Epithelial cell of proximal tubule (primary cell): ENCODE results near the gene YY1AP1. TPM values are rescaled to one million over a fixed set of nuclear protein-coding genes. Genes with fewer than 3 reads are reported as not detected.
A peak's percentile ranks its signal among the peaks of the same experiment; 100 is the strongest.
"Not testable (repeated sequence)": the region's sequence is repeated elsewhere in the genome, so short reads cannot be mapped to it uniquely, and the experiment has no call there.

Experiments
- DNase-seq: peaks from one replicate; pipeline ENCODE4 v3.0.0-alpha.2; 2011; ENCODE audit warnings: low read depth
- H3K4me3 ChIP-seq: 2 replicates; pipeline ENCODE4 v1.5.1; 2011; ENCODE audit warnings: low read depth, mild to moderate bottlenecking, low read length
- total RNA-seq: library from RNA; depleted of rRNA; stranded (reverse); fragments of >200 nt; gene quantifications from 2 replicates; pipeline ENCODE4 v1.2.3, GENCODE V29; 2015
- TF ChIP-seq, protein P1 (sequence below): conservative IDR thresholded peaks from 2 replicates; pipeline ENCODE4 v1.5.1; 2012; ENCODE audit warnings: low read depth, mild to moderate bottlenecking, low read length

YY1AP1 gene
- total RNA-seq, 1 donor from 2014 or later, result 30.5 TPM

DNA sequence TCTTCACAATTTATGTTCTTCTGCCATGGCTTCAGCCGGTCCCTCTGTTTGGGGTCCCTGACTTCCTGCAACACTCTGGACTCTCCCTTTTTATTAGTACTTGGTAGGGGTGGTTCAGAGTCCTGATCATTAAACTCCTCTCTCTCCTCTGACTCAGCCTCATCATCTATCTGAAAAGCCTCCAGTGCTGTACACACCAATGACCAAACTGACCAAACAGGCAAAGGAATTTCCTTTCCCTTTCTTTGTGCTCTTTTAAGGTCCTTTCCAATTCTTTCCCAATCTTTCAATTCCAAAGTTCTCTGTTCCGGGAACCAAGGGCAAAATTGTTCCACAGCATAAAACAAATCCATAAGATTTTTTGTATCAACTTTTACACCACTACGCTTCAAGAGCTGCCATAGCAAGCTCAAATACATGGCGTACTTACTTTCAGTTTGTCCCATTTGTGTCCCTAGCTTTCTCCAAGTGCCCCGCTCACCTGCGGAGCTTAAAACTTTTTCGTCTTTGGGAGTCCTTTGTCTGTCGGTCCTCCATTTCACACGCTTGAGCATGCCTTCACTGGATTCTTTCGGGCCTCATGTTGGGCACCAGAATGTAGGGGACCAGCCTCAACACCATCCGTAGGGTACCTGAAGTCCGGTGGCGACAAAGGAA lies 9.9 kb upstream of the YY1AP1 start:
- TF ChIP-seq, protein P1, sequence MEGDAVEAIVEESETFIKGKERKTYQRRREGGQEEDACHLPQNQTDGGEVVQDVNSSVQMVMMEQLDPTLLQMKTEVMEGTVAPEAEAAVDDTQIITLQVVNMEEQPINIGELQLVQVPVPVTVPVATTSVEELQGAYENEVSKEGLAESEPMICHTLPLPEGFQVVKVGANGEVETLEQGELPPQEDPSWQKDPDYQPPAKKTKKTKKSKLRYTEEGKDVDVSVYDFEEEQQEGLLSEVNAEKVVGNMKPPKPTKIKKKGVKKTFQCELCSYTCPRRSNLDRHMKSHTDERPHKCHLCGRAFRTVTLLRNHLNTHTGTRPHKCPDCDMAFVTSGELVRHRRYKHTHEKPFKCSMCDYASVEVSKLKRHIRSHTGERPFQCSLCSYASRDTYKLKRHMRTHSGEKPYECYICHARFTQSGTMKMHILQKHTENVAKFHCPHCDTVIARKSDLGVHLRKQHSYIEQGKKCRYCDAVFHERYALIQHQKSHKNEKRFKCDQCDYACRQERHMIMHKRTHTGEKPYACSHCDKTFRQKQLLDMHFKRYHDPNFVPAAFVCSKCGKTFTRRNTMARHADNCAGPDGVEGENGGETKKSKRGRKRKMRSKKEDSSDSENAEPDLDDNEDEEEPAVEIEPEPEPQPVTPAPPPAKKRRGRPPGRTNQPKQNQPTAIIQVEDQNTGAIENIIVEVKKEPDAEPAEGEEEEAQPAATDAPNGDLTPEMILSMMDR, result no peak

DNA sequence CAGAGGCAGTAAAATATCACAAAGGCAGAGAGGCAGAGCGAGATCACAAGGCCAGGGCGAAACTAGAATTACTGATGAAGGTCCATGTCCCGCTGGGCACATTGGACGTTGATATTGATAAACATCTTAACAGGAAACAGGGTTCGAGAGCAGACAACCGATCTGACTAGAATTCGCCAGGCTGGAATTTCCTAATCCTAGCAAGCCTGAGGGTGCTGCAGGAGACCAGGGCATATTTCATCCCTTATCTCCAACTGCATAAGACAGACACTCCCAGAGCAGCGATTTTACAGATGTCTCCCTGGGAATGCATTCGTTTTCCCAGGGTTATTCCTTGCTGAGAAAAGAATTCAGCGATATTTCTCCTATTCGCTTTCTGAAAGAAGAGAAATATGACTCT lies 9.0 kb upstream of the YY1AP1 start:
- not testable (repeated sequence) for DNase-seq, H3K4me3 ChIP-seq

More for the DNA sequence above, 9.9 kb upstream of the YY1AP1 start:
- DNase-seq, result peak; percentile 46
- no peak overlapping the region for H3K4me3 ChIP-seq

DNA sequence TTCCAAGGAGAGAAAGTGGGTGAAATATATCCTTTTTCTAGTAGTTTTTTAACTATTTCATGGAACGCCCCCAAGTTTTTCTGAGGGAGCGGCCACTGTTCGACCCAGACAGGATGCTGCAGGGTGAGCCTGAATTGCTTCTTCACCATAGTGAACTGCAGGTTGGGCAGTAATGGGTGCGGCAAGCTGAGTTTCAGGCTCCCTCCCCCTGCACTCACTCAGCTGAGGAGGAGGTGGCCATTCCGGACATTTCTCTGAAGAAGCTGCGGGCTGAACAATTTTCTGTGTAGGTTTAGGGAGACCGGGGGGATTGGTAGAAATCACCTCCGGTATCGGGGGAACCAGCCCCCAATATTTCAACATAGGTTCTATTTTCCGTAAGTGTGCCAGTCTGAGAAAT lies 8.5 kb upstream of the YY1AP1 start:
- TF ChIP-seq, protein P1, result no peak
- no peak overlapping the region for H3K4me3 ChIP-seq
- no peak for DNase-seq

DNA sequence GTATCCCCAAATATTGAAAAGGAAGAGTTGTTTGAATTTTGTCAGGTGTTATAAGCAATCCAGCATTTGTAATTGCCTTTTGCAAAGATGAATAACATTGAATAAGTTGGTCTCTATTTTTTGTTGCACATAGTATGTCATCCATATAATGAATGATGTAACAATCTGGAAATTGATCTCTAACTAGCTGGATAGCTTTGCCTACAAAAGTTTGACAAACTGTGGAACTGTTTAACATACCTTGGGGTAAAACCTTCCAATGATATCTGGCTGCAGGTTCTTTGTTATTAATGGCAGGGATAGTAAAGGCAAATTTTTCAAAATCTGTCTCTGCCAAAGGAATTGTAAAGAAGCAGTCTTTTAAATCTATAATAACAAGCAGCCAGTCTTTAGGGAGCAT lies 8.0 kb upstream of the YY1AP1 start:
- TF ChIP-seq, protein P1, result no peak
- no peak overlapping the region for H3K4me3 ChIP-seq
- DNase-seq, result no peak

DNA sequence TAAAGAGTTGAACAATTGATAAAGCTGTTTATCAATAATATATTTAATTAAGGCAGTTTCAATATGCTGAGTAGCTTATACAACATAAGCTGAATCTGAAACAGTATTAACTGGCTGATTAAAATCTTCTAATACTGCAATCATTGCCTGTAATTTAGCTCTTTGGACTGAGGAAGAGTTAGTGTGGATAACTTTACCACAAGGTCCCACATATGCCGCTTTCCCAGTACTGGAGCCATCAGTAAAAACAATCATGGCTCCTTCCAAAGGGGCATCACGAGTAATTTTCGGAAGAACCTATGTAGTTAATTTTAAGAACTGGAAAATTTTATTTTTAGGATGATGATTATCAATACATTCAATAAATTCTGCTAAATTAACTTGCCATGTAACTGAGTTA lies 7.0 kb upstream of the YY1AP1 start:
- no peak for DNase-seq
- peak overlapping the region; percentile 52 for H3K4me3 ChIP-seq

DNA sequence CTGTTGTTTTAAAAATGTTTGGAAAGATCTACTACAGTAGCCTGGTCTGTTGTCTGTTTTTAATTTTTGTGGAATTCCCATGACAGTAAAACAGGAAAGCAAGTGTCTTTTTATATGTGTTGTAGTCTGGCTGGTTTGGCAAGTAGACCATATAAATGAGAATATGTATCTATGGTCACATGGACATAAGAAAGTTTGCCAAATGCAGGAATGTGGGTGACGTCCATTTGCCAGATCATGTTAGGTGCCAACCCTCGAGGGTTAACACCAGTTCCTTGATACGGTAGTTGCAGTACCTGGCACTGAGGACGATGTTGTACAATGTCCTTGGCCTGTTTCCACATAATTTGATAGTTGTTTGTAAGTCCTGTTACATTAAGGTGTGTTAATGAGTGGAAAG lies 6.5 kb upstream of the YY1AP1 start:
- peak overlapping the region; percentile 52 for H3K4me3 ChIP-seq
- TF ChIP-seq, protein P1, result no peak
- DNase-seq, result no peak

More for the DNA sequence above, 7.0 kb upstream of the YY1AP1 start:
- TF ChIP-seq, protein P1, result no peak

DNA sequence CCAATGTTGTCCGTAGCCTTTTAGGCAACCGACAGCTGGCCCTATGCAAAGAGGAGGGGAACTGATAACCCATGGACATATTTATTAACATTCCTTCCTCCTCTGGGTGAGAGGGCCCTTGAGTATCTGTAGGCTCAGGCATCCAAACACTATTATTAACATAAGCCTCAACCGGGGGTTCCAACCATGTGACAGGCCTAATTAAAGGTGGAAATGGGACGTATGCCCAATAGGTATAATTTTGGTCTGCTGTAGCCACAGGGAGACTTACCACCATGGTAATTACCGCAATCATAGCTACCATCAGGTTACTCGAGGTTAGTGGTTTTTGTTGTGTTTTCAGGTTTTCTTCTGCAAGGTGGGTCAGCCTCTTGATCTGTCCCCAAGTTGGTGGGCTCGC lies 5.6 kb upstream of the YY1AP1 start:
- TF ChIP-seq, protein P1, result no peak
- peak overlapping the region; percentile 52 for H3K4me3 ChIP-seq
- no peak for DNase-seq
